A673 (cell line): ENCODE results near the gene PRKACB.
"Not testable (repeated sequence)": the region's sequence is repeated elsewhere in the genome, so short reads cannot be mapped to it uniquely, and the experiment has no call there.

Source experiments
- CTCF ChIP-seq: fragments of 300-800, 200-600 bp; sonication (generic); conservative IDR thresholded peaks from 2 replicates; pipeline ENCODE4 v1.5.1; 2017; ENCODE audit warnings: low read depth, mild to moderate bottlenecking, antibody characterized with exemption, low read length, moderate library complexity, mixed read lengths
- EZH2 ChIP-seq: fragments of 200-600 bp; sonication (generic); IDR thresholded peaks from 2 replicates; pipeline ENCODE4 v1.6.1; 2017; ENCODE audit warnings: borderline replicate concordance, low read depth, mild to moderate bottlenecking, mixed read lengths, antibody characterized with exemption, low read length; ENCODE audit not compliant: poor library complexity, severe bottlenecking

DNA sequence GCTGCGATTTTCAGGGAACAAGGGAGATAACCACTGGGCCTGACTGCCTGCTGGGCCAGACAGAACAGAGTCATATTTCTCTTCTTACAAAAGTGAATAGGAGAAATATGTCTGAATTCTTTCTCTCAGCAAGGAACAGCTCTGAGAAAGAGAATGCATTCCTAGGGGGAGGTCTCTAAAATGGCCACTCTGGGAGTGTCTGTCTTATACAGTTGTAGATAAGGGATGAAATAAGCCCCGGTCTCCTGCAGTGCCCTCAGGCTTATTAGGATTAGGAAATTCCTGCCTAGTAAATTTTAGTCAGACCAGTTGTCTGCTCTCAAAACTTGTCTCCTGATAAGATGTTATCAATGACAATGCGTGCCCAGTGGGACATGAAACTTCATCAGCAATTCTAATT, 143.3 kb downstream of the PRKACB start:
- not testable (repeated sequence) for TF ChIP-seq CTCF, EZH2
